Measurements from ENCODE around the gene RIT1.
"Not testable (repeated sequence)": the region's sequence is repeated elsewhere in the genome, so short reads cannot be mapped to it uniquely, and the experiment has no call there.

The RIT1 gene

GRCh38 chr1:155895617-155896016, 15.5 kb downstream of the RIT1 start:
- FAIRE-seq; DNase-seq (ENCODE audit: low spot score): not testable (repeated sequence)

- DNase-seq (ENCODE audit: low spot score) (peak; percentile 77), FAIRE-seq (no peak)
These were observed 17.6 kb downstream of the RIT1 start for GRCh38 chr1:155893389-155894142.

- peak; percentile 32 for DNase-seq (ENCODE audit: low spot score)
These were observed 18.4 kb downstream of the RIT1 start for GRCh38 chr1:155892796-155893195.

GRCh38 chr1:155890251-155890650, 20.9 kb downstream of the RIT1 start:
- DNase-seq (ENCODE audit: low spot score) (no peak), FAIRE-seq (no peak)

More at GRCh38 chr1:155892796-155893195, 18.4 kb downstream of the RIT1 start:
- FAIRE-seq, result no peak

- FAIRE-seq (no peak), DNase-seq (ENCODE audit: low spot score) (no peak)
These were observed 21.6 kb downstream of the RIT1 start for GRCh38 chr1:155889566-155889965.

- FAIRE-seq, result no peak
- no peak for DNase-seq (ENCODE audit: low spot score)
These were observed 22.7 kb downstream of the RIT1 start for GRCh38 chr1:155888481-155888880.

GRCh38 chr1:155884982-155885381, 26.2 kb downstream of the RIT1 start:
- DNase-seq (ENCODE audit: low spot score), result no peak
- no peak for FAIRE-seq

- no peak for FAIRE-seq
These were observed 26.9 kb downstream of the RIT1 start for GRCh38 chr1:155884031-155884960.

GRCh38 chr1:155882766-155883165, 28.4 kb downstream of the RIT1 start:
- DNase-seq (ENCODE audit: low spot score) (no peak), FAIRE-seq (no peak)

More at GRCh38 chr1:155884031-155884960, 26.9 kb downstream of the RIT1 start:
- no peak for DNase-seq (ENCODE audit: low spot score)

GRCh38 chr1:155882235-155882634, 28.9 kb downstream of the RIT1 start:
- DNase-seq (ENCODE audit: low spot score), result no peak
- no peak for FAIRE-seq

GRCh38 chr1:155880950-155881349, 30.2 kb downstream of the RIT1 start:
- DNase-seq (ENCODE audit: low spot score) (no peak), FAIRE-seq (no peak)

- DNase-seq (ENCODE audit: low spot score) (no peak), FAIRE-seq (no peak)
These were observed 30.9 kb downstream of the RIT1 start for GRCh38 chr1:155880251-155880650.

GRCh38 chr1:155877945-155878344, 33.2 kb downstream of the RIT1 start:
- no peak for FAIRE-seq
- no peak for DNase-seq (ENCODE audit: low spot score)

- FAIRE-seq (no peak), DNase-seq (ENCODE audit: low spot score) (peak; percentile 17)
These were observed 37.3 kb downstream of the RIT1 start for GRCh38 chr1:155873860-155874259.

GRCh38 chr1:155872527-155872926, 38.6 kb downstream of the RIT1 start:
- DNase-seq (ENCODE audit: low spot score), result no peak
- FAIRE-seq, result no peak

- no peak for FAIRE-seq
- DNase-seq (ENCODE audit: low spot score), result no peak
These were observed 39.8 kb downstream of the RIT1 start for GRCh38 chr1:155871390-155871789.

- FAIRE-seq, result no peak
- no peak for DNase-seq (ENCODE audit: low spot score)
These were observed 43.4 kb downstream of the RIT1 start for GRCh38 chr1:155867766-155868165.

GRCh38 chr1:155864393-155864792, 46.8 kb downstream of the RIT1 start:
- DNase-seq (ENCODE audit: low spot score) (no peak), FAIRE-seq (no peak)

GRCh38 chr1:155861896-155862295, 49.3 kb downstream of the RIT1 start:
- FAIRE-seq (no peak), DNase-seq (ENCODE audit: low spot score) (no peak)

GRCh38 chr1:155860970-155861510, 50.1 kb downstream of the RIT1 start:
- DNase-seq (ENCODE audit: low spot score) (no peak), FAIRE-seq (no peak)

GRCh38 chr1:155859881-155860871, 51.0 kb downstream of the RIT1 start:
- FAIRE-seq (no peak), DNase-seq (ENCODE audit: low spot score) (peak; percentile 68)
